H9 (cell line): ENCODE measurements around the gene MEPE. TPM values are rescaled to one million over a fixed set of nuclear protein-coding genes. Genes with fewer than 3 reads are reported as not detected.

Experiments
- DNase-seq: peaks from one replicate; pipeline ENCODE4 v3.0.0-alpha.2; 2017
- H2AFZ ChIP-seq: one replicate; pipeline ENCODE4 v1.6.1; 2013; ENCODE audit warnings: mild to moderate bottlenecking, low read length, control low read depth, moderate library complexity
- H2AK5ac ChIP-seq: 2 replicates; pipeline ENCODE4 v1.6.1; 2013; ENCODE audit warnings: low read length, control low read depth, mixed read lengths; ENCODE audit not compliant: insufficient read length
- H2BK120ac ChIP-seq: one replicate; pipeline ENCODE4 v1.6.1; 2013; ENCODE audit warnings: low read depth, mild to moderate bottlenecking, low read length, control low read depth, inconsistent platforms; ENCODE audit not compliant: poor library complexity, severe bottlenecking
- H2BK12ac ChIP-seq: 2 replicates; pipeline ENCODE4 v1.6.1; 2013; ENCODE audit warnings: low read length, control low read depth, mixed read lengths, low read depth; ENCODE audit not compliant: insufficient read length
- H2BK15ac ChIP-seq: 2 replicates; pipeline ENCODE4 v1.6.1; 2013; ENCODE audit warnings: low read depth, low read length, control low read depth
- H2BK20ac ChIP-seq: one replicate; pipeline ENCODE4 v1.6.1; 2013; ENCODE audit warnings: low read depth, mild to moderate bottlenecking, low read length, control low read depth, inconsistent platforms; ENCODE audit not compliant: poor library complexity, severe bottlenecking
- H2BK5ac ChIP-seq: 2 replicates; pipeline ENCODE4 v1.6.1; 2013; ENCODE audit warnings: low read length, control low read depth, mixed read lengths; ENCODE audit not compliant: insufficient read length
- H3K14ac ChIP-seq: 2 replicates; pipeline ENCODE4 v1.6.1; 2013; ENCODE audit warnings: low read length, control low read depth; ENCODE audit not compliant: insufficient read depth
- H3K18ac ChIP-seq: 2 replicates; pipeline ENCODE4 v1.6.1; 2013; ENCODE audit warnings: low read depth, mild to moderate bottlenecking, mixed read lengths, low read length, control low read depth; ENCODE audit not compliant: insufficient read length
- H3K23ac ChIP-seq: 2 replicates; pipeline ENCODE4 v1.6.1; 2013; ENCODE audit warnings: low read length, control low read depth, mixed read lengths, low read depth; ENCODE audit not compliant: insufficient read length
- H3K23me2 ChIP-seq: 2 replicates; pipeline ENCODE4 v1.6.1; 2013; ENCODE audit warnings: low read depth, mild to moderate bottlenecking, mixed read lengths, low read length, control low read depth; ENCODE audit not compliant: insufficient read length, poor library complexity, severe bottlenecking
- H3K27ac ChIP-seq: 2 replicates; pipeline ENCODE4 v1.5.1; 2013; ENCODE audit warnings: low read length, control low read depth, mixed read lengths, low read depth; ENCODE audit not compliant: insufficient read length
- H3K27me3 ChIP-seq: 2 replicates; pipeline ENCODE4 v1.6.1; 2013; ENCODE audit warnings: low read length, control low read depth, inconsistent platforms; ENCODE audit not compliant: insufficient read depth
- H3K4ac ChIP-seq: 2 replicates; pipeline ENCODE4 v1.6.1; 2013; ENCODE audit warnings: low read depth, mild to moderate bottlenecking, control low read depth, inconsistent platforms, low read length, moderate library complexity
- H3K4me1 ChIP-seq: 2 replicates; pipeline ENCODE4 v1.6.1; 2013; ENCODE audit warnings: low read length, control low read depth, inconsistent platforms; ENCODE audit not compliant: insufficient read depth
- H3K4me2 ChIP-seq: 2 replicates; pipeline ENCODE4 v1.6.1; 2013; ENCODE audit warnings: low read length, control low read depth, mixed read lengths; ENCODE audit not compliant: insufficient read length, insufficient read depth
- H3K56ac ChIP-seq: 2 replicates; pipeline ENCODE4 v1.6.1; 2013; ENCODE audit warnings: low read depth, mild to moderate bottlenecking, mixed read lengths, low read length, control low read depth; ENCODE audit not compliant: insufficient read length
- H3K79me1 ChIP-seq: 2 replicates; pipeline ENCODE4 v1.6.1; 2013; ENCODE audit warnings: low read depth, mild to moderate bottlenecking, moderate library complexity, low read length, control low read depth, inconsistent platforms; ENCODE audit not compliant: insufficient read depth, poor library complexity, severe bottlenecking
- H3K79me2 ChIP-seq: 2 replicates; pipeline ENCODE4 v1.6.1; 2013; ENCODE audit warnings: low read length, control low read depth, inconsistent platforms; ENCODE audit not compliant: insufficient read depth
- H3K9ac ChIP-seq: 2 replicates; pipeline ENCODE4 v1.6.1; 2013; ENCODE audit warnings: low read length, control low read depth, mixed read lengths; ENCODE audit not compliant: insufficient read length; ENCODE audit errors: extremely low read depth
- H3K9me3 ChIP-seq: one replicate; pipeline ENCODE4 v1.6.1; 2013; ENCODE audit warnings: low read depth, low read length, inconsistent platforms; ENCODE audit not compliant: control insufficient read depth
- H3T11ph ChIP-seq: one replicate; pipeline ENCODE4 v1.6.1; 2013; ENCODE audit warnings: mild to moderate bottlenecking, low read length, control low read depth, inconsistent platforms
- H4K20me1 ChIP-seq: one replicate; pipeline ENCODE4 v1.6.1; 2013; ENCODE audit not compliant: control insufficient read depth, insufficient read length, insufficient read depth
- H4K5ac ChIP-seq: 2 replicates; pipeline ENCODE4 v1.6.1; 2013; ENCODE audit warnings: low read depth, mild to moderate bottlenecking, mixed read lengths, low read length, control low read depth; ENCODE audit not compliant: insufficient read length
- H4K8ac ChIP-seq: replicated peaks from 2 replicates; pipeline ENCODE4 v1.6.1; 2013; ENCODE audit warnings: low read length, control low read depth, mixed read lengths, low read depth; ENCODE audit not compliant: insufficient read length
- H4K91ac ChIP-seq: 2 replicates; pipeline ENCODE4 v1.6.1; 2013; ENCODE audit warnings: low read depth, mild to moderate bottlenecking, moderate library complexity, mixed read lengths, low read length, control low read depth; ENCODE audit not compliant: insufficient read length
- H3K27ac Mint-ChIP-seq, 3 experiments: 2 replicates in 2 of 3; 3 replicates in 1 of 3; pipeline ENCODE4 v1.8.0; 2020 to 2021; ENCODE audit warnings: mixed read lengths in 3 of 3, mild to moderate bottlenecking in 1 of 3, moderate library complexity in 1 of 3
- H3K27me3 Mint-ChIP-seq: 2 replicates; pipeline ENCODE4 v1.8.0; 2021; ENCODE audit warnings: low read depth, mild to moderate bottlenecking, moderate library complexity, mixed read lengths
- H3K36me3 Mint-ChIP-seq, 3 experiments: 2 replicates in 2 of 3; 3 replicates in 1 of 3; pipeline ENCODE4 v1.8.0; 2020 to 2021; ENCODE audit warnings: low read depth in 3 of 3, mixed read lengths in 3 of 3; ENCODE audit not compliant: insufficient read depth in 1 of 3
- H3K4me1 Mint-ChIP-seq, 2 experiments: 2 replicates each; pipeline ENCODE4 v1.8.0; 2020; ENCODE audit warnings: mixed read lengths in 2 of 2
- H3K4me3 Mint-ChIP-seq, 2 experiments: 2 replicates in 1 of 2; 3 replicates in 1 of 2; pipeline ENCODE4 v1.8.0; 2020 to 2021; ENCODE audit warnings: mild to moderate bottlenecking in 2 of 2, mixed read lengths in 2 of 2, moderate library complexity in 1 of 2
- H3K9me3 Mint-ChIP-seq, 2 experiments: 2 replicates in 1 of 2; 3 replicates in 1 of 2; pipeline ENCODE4 v1.8.0; 2020; ENCODE audit warnings: mild to moderate bottlenecking in 2 of 2, mixed read lengths in 2 of 2, moderate library complexity in 1 of 2
- CTCF ChIP-seq: fragments of 200-600 bp; sonication (generic); conservative IDR thresholded peaks from 3 replicates; pipeline ENCODE4 v1.8.0; 2021; ENCODE audit warnings: antibody characterized with exemption, mild to moderate bottlenecking
- total RNA-seq: library from RNA; stranded (reverse); gene quantifications from 2 replicates; pipeline ENCODE4 v1.2.1, GENCODE V29; 2021

MEPE gene
- total RNA-seq, 1 experiment from 2014 or later: not detected

- H3K4me3 Mint-ChIP-seq: no peak overlapping the region
- H3K4me1 Mint-ChIP-seq: no peaks in the 10 kb centered on the region
- H2AFZ ChIP-seq: no peak overlapping the region
Observed at GRCh38 chr4:87802858-87803257, 29.9 kb upstream of the MEPE start.

More at GRCh38 chr4:87802858-87803257, 29.9 kb upstream of the MEPE start:
- Histone ChIP-seq H4K8ac (no peak overlapping the region), H3K79me1 (no peaks in the 10 kb centered on the region), H2AK5ac (no peak overlapping the region), H3K14ac (no peak overlapping the region), H3K23me2 (no peaks in the 10 kb centered on the region), H3K23ac (no peak overlapping the region), H3K9me3 (no peaks in the 10 kb centered on the region), H2BK20ac (no peak overlapping the region), H3K9ac (no peak overlapping the region), H3K4me2 (no peak overlapping the region), H3K18ac (no peak overlapping the region), H4K5ac (no peak overlapping the region), H3K4ac (no peak overlapping the region), H4K20me1 (no peaks in the 10 kb centered on the region), H4K91ac (no peak overlapping the region), H3T11ph (no peak overlapping the region), H3K79me2 (no peaks in the 10 kb centered on the region), H3K27me3 (no peaks in the 10 kb centered on the region), H3K56ac (no peak overlapping the region), H2BK5ac (no peak overlapping the region), H3K27ac (no peak overlapping the region), H2BK15ac (no peak overlapping the region), H3K4me1 (no peaks in the 10 kb centered on the region), H2BK12ac (no peak overlapping the region), H2BK120ac (no peak overlapping the region)
- Mint-ChIP-seq H3K9me3 (no peaks in the 10 kb centered on the region), H3K27ac (no peak overlapping the region), H3K36me3 (no peaks in the 10 kb centered on the region), H3K27me3 (no peaks in the 10 kb centered on the region)
- TF ChIP-seq CTCF: no peak
- DNase-seq: no peak
